AG08396 (cell line): ENCODE data around the gene CRYGN.
A peak's percentile ranks its signal among the peaks of the same experiment; 100 is the strongest.

Experiments
- DNase-seq: peaks from one replicate; pipeline ENCODE4 v3.0.0; 2012; ENCODE audit warnings: low spot score, mixed read lengths

Gene CRYGN

DNA sequence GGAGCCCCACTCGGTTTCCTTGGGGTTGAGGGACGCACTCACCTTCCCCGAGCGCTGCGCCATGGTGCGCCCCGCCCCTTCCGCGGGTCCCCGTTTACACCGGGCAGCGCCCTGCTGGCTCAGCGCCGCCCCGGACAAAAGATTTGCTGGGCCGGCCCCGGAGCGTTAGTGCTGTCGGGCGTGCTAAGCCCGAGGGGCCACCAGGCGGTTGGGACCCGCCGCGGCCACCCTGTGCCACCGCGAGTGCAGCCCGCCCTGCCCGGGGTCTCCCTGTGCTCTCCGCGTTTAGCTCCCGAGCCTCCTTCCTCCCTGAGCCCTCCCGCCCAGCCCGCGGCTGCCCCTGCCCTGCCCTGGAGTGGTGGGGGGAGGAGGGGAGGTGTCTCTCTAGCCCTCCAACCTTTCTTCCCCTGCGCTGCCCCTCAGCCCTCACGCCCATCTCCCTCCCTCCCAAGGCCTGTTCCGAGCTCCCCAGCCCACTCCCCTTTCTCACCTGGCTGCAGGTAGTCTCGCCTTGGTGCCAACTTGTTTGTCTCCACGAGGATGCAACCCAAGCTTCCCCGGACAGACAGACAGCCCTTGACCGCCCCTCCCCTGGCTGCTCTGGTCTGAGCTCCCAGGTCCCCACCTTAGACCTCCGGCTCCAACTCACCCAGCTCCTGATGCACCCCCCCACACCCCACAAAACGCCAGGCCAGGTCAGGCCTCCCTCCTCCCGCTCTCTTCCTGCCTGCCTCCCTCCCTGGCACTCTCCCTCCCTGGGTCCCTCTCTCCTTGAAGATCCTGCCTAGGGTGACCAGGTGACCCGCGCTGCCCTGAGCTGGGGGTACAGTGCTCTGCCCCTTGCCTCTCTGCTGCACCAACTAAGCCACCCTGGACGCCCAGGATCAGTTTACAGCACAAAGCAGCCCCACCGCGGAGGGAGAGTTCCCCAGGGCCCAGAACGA is at the start of gene CRYGN:
TSS of gene CRYGN (minus strand) at position 287 of the 944 bp plus-strand sequence. CDS start at position 63, 224 bp downstream.
- no peak for DNase-seq

- DNase-seq: no peak
Measured at GRCh38 chr7:151489498-151489897, 49.6 kb upstream of the CRYGN start.

DNA sequence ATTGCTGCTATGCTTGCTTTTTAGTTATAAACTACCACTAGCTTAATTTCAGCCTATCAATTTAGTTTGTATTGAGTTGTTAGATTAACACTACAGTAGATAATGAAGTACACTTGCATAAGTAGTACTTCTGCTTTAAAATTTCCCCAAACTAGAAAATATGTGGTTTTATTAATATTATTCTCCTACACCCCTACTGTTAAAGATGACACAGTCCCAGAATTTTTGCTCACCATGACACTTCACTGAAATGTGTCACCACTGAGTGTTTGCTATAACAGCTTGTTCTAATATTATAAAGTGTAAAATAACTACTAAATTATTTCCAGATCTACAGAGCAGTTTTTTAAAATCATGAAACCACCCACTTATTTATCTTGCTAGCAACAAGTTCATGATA is 48.2 kb upstream of the CRYGN start:
- no peak for DNase-seq

GRCh38 chr7:151487228-151487627 is 47.3 kb upstream of the CRYGN start:
- DNase-seq: no peak

DNA sequence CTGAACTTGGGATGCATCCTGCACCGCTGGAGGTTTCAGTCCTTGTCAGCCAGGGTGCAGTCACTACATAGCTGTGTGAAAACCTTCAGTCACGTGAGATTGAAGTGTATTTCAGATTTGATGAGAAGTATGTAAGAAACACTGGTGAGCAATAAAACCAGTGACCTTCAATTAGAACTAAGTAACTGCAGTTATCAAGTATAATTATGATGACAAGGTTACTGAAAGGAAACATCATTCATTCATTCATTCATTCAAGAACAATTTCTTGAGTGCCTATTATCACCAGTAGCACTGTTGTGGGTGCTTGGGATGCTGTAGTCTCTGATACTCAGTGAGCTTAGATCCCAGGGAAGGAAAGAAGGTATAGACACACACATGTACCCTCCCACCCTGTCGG is 46.1 kb upstream of the CRYGN start:
- DNase-seq: no peak

GRCh38 chr7:151484971-151485707 is 45.2 kb upstream of the CRYGN start:
- DNase-seq: peak; percentile 71

GRCh38 chr7:151483711-151483983 is 43.7 kb upstream of the CRYGN start:
- DNase-seq: no peak

- no peak for DNase-seq
Measured at GRCh38 chr7:151482883-151483710, 43.2 kb upstream of the CRYGN start.

- DNase-seq: no peak
Measured at GRCh38 chr7:151481650-151482505, 41.9 kb upstream of the CRYGN start.

DNA sequence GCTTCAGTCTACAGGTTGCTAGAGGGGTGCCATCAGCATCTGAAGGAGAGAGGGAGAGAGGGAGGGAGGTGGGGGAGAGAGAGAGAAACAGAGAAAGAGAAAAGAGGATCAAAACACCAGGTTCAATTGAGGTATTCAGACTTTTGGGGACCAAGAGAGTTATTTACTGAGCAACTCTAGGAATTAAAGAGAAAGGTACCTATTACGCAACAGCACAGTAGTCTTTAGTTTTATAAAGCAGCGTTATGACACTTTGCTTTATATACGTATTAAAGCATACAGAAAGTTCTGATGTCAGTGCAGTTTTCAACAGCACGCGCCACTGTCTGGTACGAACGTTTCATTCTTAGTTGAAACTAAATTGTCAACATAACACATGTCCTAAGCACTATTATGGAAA is 37.9 kb upstream of the CRYGN start:
- DNase-seq: no peak

- no peak for DNase-seq
Measured at GRCh38 chr7:151472644-151473380, 32.9 kb upstream of the CRYGN start.

- no peak for DNase-seq
Measured at GRCh38 chr7:151470711-151471110, 30.8 kb upstream of the CRYGN start.

DNA sequence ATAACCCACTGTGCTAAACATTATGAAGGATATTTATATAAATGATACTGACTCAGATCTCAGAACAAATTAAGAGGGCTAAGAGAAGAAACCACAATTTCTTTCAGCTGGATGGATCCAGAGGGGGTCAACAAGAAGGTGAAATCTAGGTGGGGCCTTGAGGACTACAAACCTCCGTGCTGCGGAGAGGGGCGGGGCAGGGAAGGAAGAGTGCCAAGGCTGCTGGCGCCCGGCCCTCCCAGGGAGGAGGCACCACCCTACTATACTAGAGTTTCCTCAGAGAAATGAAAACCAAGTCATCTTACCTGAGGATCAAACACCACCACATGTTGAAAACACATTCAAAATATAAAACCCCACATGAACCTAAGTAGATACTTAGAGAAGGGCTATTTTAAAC is 29.3 kb upstream of the CRYGN start:
- no peak for DNase-seq

DNA sequence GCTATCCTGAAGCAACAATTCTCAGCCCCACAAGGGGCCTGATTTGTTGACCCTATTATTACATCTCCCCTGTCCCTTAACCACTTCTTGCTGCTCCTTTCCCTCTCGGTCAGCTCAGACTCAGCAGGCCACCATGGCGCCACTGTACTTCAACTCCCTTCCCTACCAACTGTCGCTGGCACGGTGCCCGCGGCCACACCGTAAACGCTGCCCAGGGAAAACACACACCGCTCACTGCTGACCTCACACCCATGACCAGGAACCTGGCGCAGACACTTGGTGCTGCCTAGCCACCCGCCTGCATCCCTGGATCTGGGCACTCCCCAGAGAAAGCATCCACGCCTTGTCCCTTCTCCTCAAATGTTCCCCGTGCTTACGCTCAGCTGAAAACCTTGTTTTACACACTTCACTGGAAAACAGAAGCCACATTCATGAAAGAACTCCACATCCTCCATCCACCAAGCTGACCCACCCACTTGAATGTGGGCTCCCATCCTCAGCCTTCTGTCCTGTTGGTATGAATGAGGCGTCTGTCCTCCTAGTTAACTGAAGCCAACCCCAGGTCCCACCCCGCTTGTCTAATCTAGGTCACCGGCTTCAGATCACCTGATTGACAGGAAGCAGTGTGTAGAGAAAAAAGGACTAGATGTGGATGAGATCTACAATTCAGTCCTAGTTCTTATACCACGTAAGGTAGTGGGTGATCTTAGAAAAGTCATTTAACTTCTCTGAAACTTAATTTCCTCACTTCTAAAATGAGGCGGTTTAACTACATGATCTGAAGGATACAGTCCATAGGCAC is 28.5 kb upstream of the CRYGN start:
- DNase-seq: no peak

DNA sequence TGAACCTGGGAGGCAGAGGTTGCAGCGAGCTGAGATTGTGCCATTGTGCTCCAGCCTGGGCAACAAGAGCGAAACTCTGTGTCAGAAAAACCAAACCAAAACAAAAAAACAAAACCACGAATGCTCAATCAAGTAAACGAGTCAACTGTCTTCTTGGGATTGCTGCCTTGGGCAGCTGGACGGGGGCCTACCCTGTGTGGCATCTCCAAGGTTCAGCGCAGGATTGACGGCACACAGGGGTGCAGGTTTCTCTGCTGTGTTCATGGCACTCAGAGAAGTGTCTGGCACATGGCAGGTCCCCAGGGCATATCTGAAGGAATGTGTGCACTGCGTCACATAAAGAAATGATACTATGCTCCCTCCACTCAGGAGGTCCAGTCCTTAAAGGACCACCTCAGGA is 25.2 kb upstream of the CRYGN start:
- no peak for DNase-seq

DNA sequence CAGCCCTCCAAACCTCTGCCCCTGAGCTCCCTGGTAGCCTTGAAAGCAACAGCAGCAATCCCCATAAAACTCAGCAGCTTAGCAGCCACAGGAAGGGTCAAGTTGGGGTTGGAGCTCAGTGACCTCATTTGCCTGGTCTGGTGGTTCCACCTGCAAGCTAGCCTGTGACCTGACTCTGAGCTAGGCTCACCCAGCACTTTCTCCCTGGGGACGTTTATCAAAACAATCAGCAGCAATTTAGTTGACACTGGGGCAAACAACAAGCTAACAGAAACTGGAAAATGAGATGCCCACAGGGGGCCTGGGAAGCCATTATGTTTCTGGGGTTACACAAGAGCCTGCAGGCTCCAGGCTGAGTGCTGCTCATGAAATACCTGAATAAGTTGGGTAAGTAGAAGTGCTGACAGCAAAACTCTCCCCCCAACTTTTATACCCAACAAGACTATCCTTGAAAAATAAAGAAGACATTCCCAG is 22.4 kb upstream of the CRYGN start:
- DNase-seq: no peak

- DNase-seq: no peak
Measured at GRCh38 chr7:151461942-151462230, 21.9 kb upstream of the CRYGN start.

DNA sequence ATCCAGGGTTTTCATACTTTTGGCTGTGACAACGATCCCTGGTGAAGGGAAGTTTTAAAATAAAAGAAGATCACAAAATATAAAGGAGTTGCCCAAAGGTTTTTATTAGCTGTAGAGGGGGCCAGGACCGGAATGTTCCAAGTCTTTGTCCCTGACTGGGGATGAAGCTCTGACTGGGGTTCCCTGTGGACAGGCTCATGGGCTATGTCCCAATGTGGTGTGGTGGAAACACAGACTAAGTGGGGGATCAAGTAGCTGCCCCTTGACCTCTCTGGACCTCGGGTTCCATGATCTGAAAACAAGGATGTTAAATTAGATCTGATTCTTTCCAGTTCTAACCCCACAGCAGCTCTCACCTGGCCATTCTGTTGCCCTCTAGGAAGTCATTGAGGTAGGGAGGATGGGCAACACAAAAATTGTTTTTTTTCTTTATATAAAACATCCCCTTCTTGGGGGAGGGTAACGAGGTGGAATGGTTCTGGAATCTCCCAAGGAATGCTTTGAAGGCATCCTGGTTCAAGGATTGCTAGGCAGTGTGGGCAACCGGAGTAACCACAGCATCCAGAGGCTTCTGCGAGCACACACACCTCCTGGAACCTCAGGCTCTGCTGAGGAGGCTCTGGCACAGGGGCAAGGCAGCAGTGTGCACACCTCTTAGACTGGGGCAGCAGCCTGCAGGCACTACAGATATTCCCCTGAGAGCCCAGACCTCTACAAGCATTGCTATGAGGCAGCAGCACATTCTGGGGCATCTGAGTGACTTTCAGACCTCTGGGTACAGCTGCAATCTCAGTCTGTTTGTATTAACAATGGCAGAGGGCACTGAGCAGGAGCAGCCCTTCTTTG is 21.4 kb upstream of the CRYGN start:
- DNase-seq: no peak

- no peak for DNase-seq
Measured at GRCh38 chr7:151460474-151460855, 20.5 kb upstream of the CRYGN start.
